ENCODE measurements around the gene ZPR1. TPM values are rescaled to one million over a fixed set of nuclear protein-coding genes. Genes with fewer than 3 reads are reported as not detected.

ZPR1 gene
- total RNA-seq, 1 donor from 2014 or later, result 19.4 TPM

- peaks cover 12% of the 10 kb centered on the region for H3K4me1 ChIP-seq
- intact Hi-C loops (cut with DNase I), result no loop called here
- H3K27ac ChIP-seq, result no peak overlapping the region
- TF ChIP-seq POLR2A (IDR thresholded peaks at IDR 0.05), result no peak
- TF ChIP-seq, protein P1, sequence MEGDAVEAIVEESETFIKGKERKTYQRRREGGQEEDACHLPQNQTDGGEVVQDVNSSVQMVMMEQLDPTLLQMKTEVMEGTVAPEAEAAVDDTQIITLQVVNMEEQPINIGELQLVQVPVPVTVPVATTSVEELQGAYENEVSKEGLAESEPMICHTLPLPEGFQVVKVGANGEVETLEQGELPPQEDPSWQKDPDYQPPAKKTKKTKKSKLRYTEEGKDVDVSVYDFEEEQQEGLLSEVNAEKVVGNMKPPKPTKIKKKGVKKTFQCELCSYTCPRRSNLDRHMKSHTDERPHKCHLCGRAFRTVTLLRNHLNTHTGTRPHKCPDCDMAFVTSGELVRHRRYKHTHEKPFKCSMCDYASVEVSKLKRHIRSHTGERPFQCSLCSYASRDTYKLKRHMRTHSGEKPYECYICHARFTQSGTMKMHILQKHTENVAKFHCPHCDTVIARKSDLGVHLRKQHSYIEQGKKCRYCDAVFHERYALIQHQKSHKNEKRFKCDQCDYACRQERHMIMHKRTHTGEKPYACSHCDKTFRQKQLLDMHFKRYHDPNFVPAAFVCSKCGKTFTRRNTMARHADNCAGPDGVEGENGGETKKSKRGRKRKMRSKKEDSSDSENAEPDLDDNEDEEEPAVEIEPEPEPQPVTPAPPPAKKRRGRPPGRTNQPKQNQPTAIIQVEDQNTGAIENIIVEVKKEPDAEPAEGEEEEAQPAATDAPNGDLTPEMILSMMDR (IDR thresholded peaks at IDR 0.05), result peak in 1 of 3 experiments; percentile 55
- no peaks in the 10 kb centered on the region for H3K36me3 ChIP-seq
- no peak overlapping the region for H3K4me3 ChIP-seq
- DNase-seq (ENCODE audit: extremely low spot score in 2 of 2), result no peak
- no peaks in the 10 kb centered on the region for H3K27me3 ChIP-seq
- no peaks in the 10 kb centered on the region for H3K9me3 ChIP-seq
Measured at GRCh38 chr11:116732271-116733042, 55.4 kb downstream of the ZPR1 start.

DNA sequence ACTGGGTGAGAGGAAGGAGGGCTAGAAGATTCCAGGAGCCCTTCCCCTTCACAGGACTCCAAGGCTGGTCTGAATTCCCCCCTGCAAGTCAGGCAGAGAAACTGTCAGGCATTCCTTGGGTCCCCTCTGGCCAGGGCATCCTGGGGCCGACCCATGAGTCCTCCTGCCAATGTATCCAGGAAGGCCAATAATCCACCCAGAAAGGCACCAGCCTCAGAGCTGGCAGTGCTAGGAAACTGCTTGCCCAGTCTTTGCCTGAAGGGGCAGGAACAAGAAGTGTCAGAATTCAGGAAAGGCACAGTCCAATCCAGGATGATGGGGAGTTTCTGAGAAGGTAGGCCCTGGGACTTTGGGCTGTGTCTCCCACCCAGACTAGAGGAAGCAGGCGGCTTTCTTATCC lies 56.0 kb downstream of the ZPR1 start:
- DNase-seq (ENCODE audit: extremely low spot score in 2 of 2), result no peak
- TF ChIP-seq POLR2A (IDR thresholded peaks at IDR 0.05) (no peak), POLR2AphosphoS5 (IDR thresholded peaks at IDR 0.05; ENCODE audit: insufficient read depth in 1 of 2, low read depth in 1 of 2) (no peak)
- TF ChIP-seq, protein P1 (IDR thresholded peaks at IDR 0.05), result no peak
- no peak overlapping the region for H3K27ac ChIP-seq
- H3K4me3 ChIP-seq, result no peak overlapping the region
- no peaks in the 10 kb centered on the region for H3K27me3 ChIP-seq
- intact Hi-C loops (cut with DNase I), result no loop called here
- H3K9me3 ChIP-seq, result no peaks in the 10 kb centered on the region
- H3K4me1 ChIP-seq, result peaks cover 12% of the 10 kb centered on the region
- no peaks in the 10 kb centered on the region for H3K36me3 ChIP-seq

DNA sequence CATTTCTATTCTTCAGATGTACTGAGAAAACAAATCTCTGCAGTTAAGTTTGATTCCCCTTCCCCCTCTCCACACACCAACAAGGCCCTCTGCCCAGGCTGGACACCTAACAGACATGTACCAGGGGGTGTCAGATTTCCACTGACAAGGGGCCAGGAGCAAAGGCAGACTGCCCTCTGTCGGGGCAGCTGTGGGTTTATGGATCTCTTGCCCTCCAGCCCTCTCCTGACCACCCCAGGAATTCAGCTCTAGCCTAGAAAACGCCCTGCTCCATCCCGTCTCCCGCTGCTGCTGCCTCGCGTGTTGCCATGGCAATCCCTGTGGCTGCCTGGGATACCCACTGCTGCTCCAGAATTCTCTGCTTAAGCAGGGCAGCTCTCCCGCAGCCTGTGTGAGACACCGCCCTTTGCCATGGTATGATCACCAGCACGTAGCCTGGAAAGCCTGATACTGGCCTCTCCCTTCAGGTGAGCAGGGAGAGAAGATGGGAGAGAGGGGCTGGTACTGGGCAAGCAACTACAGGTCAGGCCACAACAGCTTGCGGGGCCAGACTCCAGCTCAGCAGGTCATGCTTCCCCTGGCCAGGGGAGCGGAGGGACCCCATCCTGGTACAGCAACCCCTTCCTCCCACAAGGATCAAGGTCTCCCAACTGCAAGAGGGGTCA lies 56.6 kb downstream of the ZPR1 start:
- Histone ChIP-seq H3K36me3 (no peaks in the 10 kb centered on the region), H3K4me1 (peaks cover 14% of the 10 kb centered on the region), H3K27ac (no peak overlapping the region), H3K27me3 (no peaks in the 10 kb centered on the region), H3K9me3 (no peaks in the 10 kb centered on the region), H3K4me3 (no peak overlapping the region)
- intact Hi-C loops (cut with DNase I), result no loop called here
- no peak for DNase-seq (ENCODE audit: extremely low spot score in 2 of 2)
- TF ChIP-seq, protein P1 (IDR thresholded peaks at IDR 0.05), result no peak
- TF ChIP-seq POLR2A (IDR thresholded peaks at IDR 0.05) (no peak), POLR2AphosphoS5 (IDR thresholded peaks at IDR 0.05; ENCODE audit: insufficient read depth in 1 of 2, low read depth in 1 of 2) (no peak)

GRCh38 chr11:116730601-116731000 lies 57.2 kb downstream of the ZPR1 start:
- H3K9me3 ChIP-seq, result no peaks in the 10 kb centered on the region
- H3K36me3 ChIP-seq, result no peaks in the 10 kb centered on the region
- intact Hi-C loops (cut with DNase I), result no loop called here
- no peak overlapping the region for H3K4me3 ChIP-seq
- no peak overlapping the region for H3K27ac ChIP-seq
- DNase-seq (ENCODE audit: extremely low spot score in 2 of 2), result no peak
- TF ChIP-seq, protein P1 (IDR thresholded peaks at IDR 0.05), result no peak
- TF ChIP-seq POLR2AphosphoS5 (IDR thresholded peaks at IDR 0.05; ENCODE audit: insufficient read depth in 1 of 2, low read depth in 1 of 2) (no peak), POLR2A (IDR thresholded peaks at IDR 0.05) (no peak)
- H3K4me1 ChIP-seq, result peaks cover 21% of the 10 kb centered on the region
- H3K27me3 ChIP-seq, result no peaks in the 10 kb centered on the region

DNA sequence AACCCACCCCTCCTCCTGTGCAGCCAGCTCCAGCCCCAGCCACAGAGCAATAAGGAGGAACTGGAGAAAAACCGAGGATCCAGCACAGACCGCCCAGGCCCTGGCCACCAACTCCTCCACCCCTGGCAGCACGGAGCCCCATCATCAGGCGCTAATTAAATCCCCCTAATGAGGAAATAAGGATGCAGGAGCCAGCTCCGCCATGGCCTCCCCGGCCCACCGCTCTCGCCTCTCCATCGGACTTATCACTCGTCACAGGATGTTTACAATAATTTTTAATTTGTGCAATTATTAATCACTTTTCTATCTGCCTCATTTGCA lies 57.6 kb downstream of the ZPR1 start:
- no peaks in the 10 kb centered on the region for H3K9me3 ChIP-seq
- no peaks in the 10 kb centered on the region for H3K36me3 ChIP-seq
- TF ChIP-seq, protein P1 (IDR thresholded peaks at IDR 0.05), result no peak
- no peak for TF ChIP-seq POLR2A (IDR thresholded peaks at IDR 0.05)
- TF ChIP-seq POLR2AphosphoS5 (IDR thresholded peaks at IDR 0.05; ENCODE audit: insufficient read depth in 1 of 2, low read depth in 1 of 2), result no peak
- no peak overlapping the region for H3K27ac ChIP-seq
- peaks cover 24% of the 10 kb centered on the region for H3K4me1 ChIP-seq
- intact Hi-C loops (cut with DNase I), result no loop called here
- DNase-seq (ENCODE audit: extremely low spot score in 2 of 2), result no peak
- no peaks in the 10 kb centered on the region for H3K27me3 ChIP-seq
- no peak overlapping the region for H3K4me3 ChIP-seq
